ENCODE data around the gene ERVK3-1. TPM values are rescaled to one million over a fixed set of nuclear protein-coding genes. Genes with fewer than 3 reads are reported as not detected.

ERVK3-1 gene
- total and polyA plus RNA-seq, 4 experiments from 2014 or later = 59.3 to 76.6 (median 73.1) TPM

DNA sequence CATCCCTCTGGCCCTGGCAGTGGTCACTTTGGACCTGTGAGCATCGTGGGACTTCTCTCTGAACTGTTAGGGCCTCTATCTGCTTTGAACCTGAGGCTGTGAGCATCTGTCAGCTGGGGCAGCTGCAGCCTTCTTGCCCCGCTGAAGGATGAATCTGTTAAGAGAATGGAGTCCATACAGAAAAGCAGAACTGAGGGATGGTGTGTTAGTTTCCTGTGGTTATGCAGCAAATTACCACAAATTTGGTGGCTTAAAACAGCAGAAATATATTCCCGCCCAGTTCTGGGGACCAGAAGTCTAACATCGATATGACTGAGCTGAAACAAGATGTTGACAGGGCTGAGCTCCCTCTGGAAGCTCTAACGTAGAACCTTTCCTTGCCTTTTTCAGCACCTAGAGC lies 59.0 kb downstream of the ERVK3-1 start:
- ChIA-PET CTCF (ENCODE audit: partially characterized antibody) (interaction anchor here (1.3 to 3.0 kb wide), 4 partner anchors 45 to 156 kb away, joined by 3 to 11 read pairs (median 5); partner anchors contain the start of genes ZBTB45, ZNF544 and ZNF584), POLR2A (ENCODE audit: partially characterized antibody) (interaction anchor here (1.2 to 5.5 kb wide), 5 partner anchors 15 to 191 kb away, joined by 3 to 77 read pairs (median 26); partner anchors contain the start of genes CHMP2A, ERVK3-1 and ZNF837)
- Histone ChIP-seq H3K36me3 (ENCODE audit: insufficient read depth, low read length) (no peaks in the 10 kb centered on the region), H3K27me3 (ENCODE audit: insufficient read depth, low read length) (no peaks in the 10 kb centered on the region), H3K27ac (ENCODE audit: low read depth, low read length) (no peak overlapping the region), H3K4me3 (ENCODE audit: low read length in 2 of 2) (no peak overlapping the region), H3K4me1 (ENCODE audit: insufficient read depth, low read length) (peaks cover 9% of the 10 kb centered on the region), H3K9me3 (ENCODE audit: control insufficient read depth in 1 of 2, low read length in 2 of 2) (no peaks in the 10 kb centered on the region)
- H3K36me3 Mint-ChIP-seq = peaks cover 0 to 3% of the 10 kb centered on the region in 2 donors
- H3K9me3 Mint-ChIP-seq = no peaks in the 10 kb centered on the region
- peak overlapping the region in 3 of 8 donors; percentile 26 to 43 (median 40) for H3K4me3 Mint-ChIP-seq
- H3K27me3 Mint-ChIP-seq = no peaks in the 10 kb centered on the region
- no peak overlapping the region for H3K27ac Mint-ChIP-seq
- no peak for DNase-seq
- intact Hi-C loops (cut with micrococcal nuclease) = no loop called here
- peaks cover 6 to 13% (median 9%) of the 10 kb centered on the region in 4 donors for H3K4me1 Mint-ChIP-seq

Small RNAs within 50 kb of the gene (microRNA-seq; reads per million reads assigned to microRNA genes)
- gene MIR6806 (ENCODE audit: borderline microRNAs expressed, borderline number of aligned reads, borderline replicate concordance) = not detected

Other genes with a start within 250 kb of the ERVK3-1 start
- gene ZNF135, start 246.1 kb upstream of the ERVK3-1 start, total RNA-seq = under 1 TPM; 0.41 to 0.47 TPM
- gene ZNF135, start 246.1 kb upstream of the ERVK3-1 start, polyA plus RNA-seq = 1 to 10 TPM in 1 of 2 donors, under 1 TPM in 1; 0.44 to 2.0 TPM
- 10 to 100 TPM; 63.2 to 69.1 TPM for gene ZSCAN18, start 207.1 kb upstream of the ERVK3-1 start, total RNA-seq
- gene ZSCAN18, start 207.1 kb upstream of the ERVK3-1 start, polyA plus RNA-seq = 10 to 100 TPM; 15.3 to 16.4 TPM
- 10 to 100 TPM; 14.2 to 17.4 TPM for gene ZNF329, start 154.6 kb upstream of the ERVK3-1 start, total RNA-seq
- 1 to 10 TPM; 2.9 to 8.0 TPM for gene ZNF329, start 154.6 kb upstream of the ERVK3-1 start, polyA plus RNA-seq
- gene ZNF274, start 122.3 kb upstream of the ERVK3-1 start, total RNA-seq = 10 to 100 TPM; 76.5 to 77.1 TPM
- 10 to 100 TPM; 26.8 to 35.2 TPM for gene ZNF274, start 122.3 kb upstream of the ERVK3-1 start, polyA plus RNA-seq
- 10 to 100 TPM; 63.3 to 67.6 TPM for gene ZNF544, start 76.5 kb upstream of the ERVK3-1 start, total RNA-seq
- 10 to 100 TPM; 13.7 to 23.0 TPM for gene ZNF544, start 76.5 kb upstream of the ERVK3-1 start, polyA plus RNA-seq
- gene ZNF8, start 26.4 kb upstream of the ERVK3-1 start, total RNA-seq = 10 to 100 TPM in 1 of 2 experiments, 1 to 10 TPM in 1; 9.5 to 10.2 TPM
- under 1 TPM; 0.63 to 0.94 TPM for gene ZNF8, start 26.4 kb upstream of the ERVK3-1 start, polyA plus RNA-seq
- 1 to 10 TPM; 5.0 to 5.3 TPM for gene ZSCAN22, start 21.6 kb downstream of the ERVK3-1 start, total RNA-seq
- gene ZSCAN22, start 21.6 kb downstream of the ERVK3-1 start, polyA plus RNA-seq = 1 to 10 TPM in 1 of 2 donors, under 1 TPM in 1; 0.36 to 3.5 TPM
- gene A1BG, start 48.1 kb downstream of the ERVK3-1 start, total RNA-seq = 10 to 100 TPM; 15.8 to 19.0 TPM
- 10 to 100 TPM; 44.7 to 47.9 TPM for gene A1BG, start 48.1 kb downstream of the ERVK3-1 start, polyA plus RNA-seq
- 1 to 10 TPM; 1.7 to 2.0 TPM for gene ZNF497, start 57.4 kb downstream of the ERVK3-1 start, total RNA-seq
- 1 to 10 TPM in 1 of 2 donors, under 1 TPM in 1; 0.46 to 1.2 TPM for gene ZNF497, start 57.4 kb downstream of the ERVK3-1 start, polyA plus RNA-seq
- 1 to 10 TPM; 3.4 to 3.5 TPM for gene ZNF837, start 75.7 kb downstream of the ERVK3-1 start, total RNA-seq
- gene ZNF837, start 75.7 kb downstream of the ERVK3-1 start, polyA plus RNA-seq = 1 to 10 TPM; 3.8 to 4.6 TPM
- gene RPS5, start 81.9 kb downstream of the ERVK3-1 start, total RNA-seq = 1,000 to 10,000 TPM; 1,267 to 1,360 TPM
- 1,000 to 10,000 TPM; 1,172 to 1,304 TPM for gene RPS5, start 81.9 kb downstream of the ERVK3-1 start, polyA plus RNA-seq
- under 1 TPM in 1 of 2 experiments, not detected in 1; 0.47 TPM for gene RNF225, start 90.3 kb downstream of the ERVK3-1 start, total RNA-seq
- not detected for gene RNF225, start 90.3 kb downstream of the ERVK3-1 start, polyA plus RNA-seq
- gene ZNF584, start 103.3 kb downstream of the ERVK3-1 start, total RNA-seq = 10 to 100 TPM; 10.3 to 10.7 TPM
- 1 to 10 TPM; 6.6 to 9.1 TPM for gene ZNF584, start 103.3 kb downstream of the ERVK3-1 start, polyA plus RNA-seq
- gene ZNF132, start 134.8 kb downstream of the ERVK3-1 start, total RNA-seq = 10 to 100 TPM in 1 of 2 experiments, 1 to 10 TPM in 1; 9.5 to 11.7 TPM
- 1 to 10 TPM in 1 of 2 donors, under 1 TPM in 1; 0.43 to 1.8 TPM for gene ZNF132, start 134.8 kb downstream of the ERVK3-1 start, polyA plus RNA-seq
- 10 to 100 TPM; 13.1 to 13.7 TPM for gene ZNF324B, start 146.2 kb downstream of the ERVK3-1 start, total RNA-seq
- gene ZNF324B, start 146.2 kb downstream of the ERVK3-1 start, polyA plus RNA-seq = 1 to 10 TPM; 1.2 to 1.5 TPM
- 10 to 100 TPM; 27.6 TPM for gene ZNF324, start 161.7 kb downstream of the ERVK3-1 start, total RNA-seq
- gene ZNF324, start 161.7 kb downstream of the ERVK3-1 start, polyA plus RNA-seq = 10 to 100 TPM in 1 of 2 donors, 1 to 10 TPM in 1; 5.6 to 17.0 TPM
- gene ZNF446, start 171.0 kb downstream of the ERVK3-1 start, total RNA-seq = 10 to 100 TPM; 16.4 to 19.5 TPM
- 1 to 10 TPM; 1.4 to 5.5 TPM for gene ZNF446, start 171.0 kb downstream of the ERVK3-1 start, polyA plus RNA-seq
- gene SLC27A5, start 206.6 kb downstream of the ERVK3-1 start, total RNA-seq = 10 to 100 TPM; 10.5 to 12.2 TPM
- 10 to 100 TPM; 16.1 to 23.6 TPM for gene SLC27A5, start 206.6 kb downstream of the ERVK3-1 start, polyA plus RNA-seq
- gene ZBTB45, start 214.4 kb downstream of the ERVK3-1 start, total RNA-seq = 10 to 100 TPM; 19.8 TPM
- 1 to 10 TPM; 1.9 to 6.2 TPM for gene ZBTB45, start 214.4 kb downstream of the ERVK3-1 start, polyA plus RNA-seq
- gene TRIM28, start 238.7 kb downstream of the ERVK3-1 start, total RNA-seq = 100 to 1,000 TPM; 342 to 348 TPM
- gene TRIM28, start 238.7 kb downstream of the ERVK3-1 start, polyA plus RNA-seq = 10 to 100 TPM; 19.4 to 70.9 TPM
- gene CHMP2A, start 249.7 kb downstream of the ERVK3-1 start, total RNA-seq = 10 to 100 TPM; 81.1 to 88.4 TPM
- 100 to 1,000 TPM; 200 to 238 TPM for gene CHMP2A, start 249.7 kb downstream of the ERVK3-1 start, polyA plus RNA-seq